ENCODE measurements around the gene NFATC2. TPM values are rescaled to one million over a fixed set of nuclear protein-coding genes. Genes with fewer than 3 reads are reported as not detected.

Gene NFATC2
- polyA plus RNA-seq, 1 donor, result 22.3 TPM

GRCh38 chr20:51426718-51427650 lies 115.5 kb downstream of the NFATC2 start:
- no CpG with 5 or more reads among the region's 19 CpGs for WGBS (ENCODE audit: insufficient coverage, low lambda C conversion rate)
- no peak overlapping the region for H3K4me3 ChIP-seq (ENCODE audit: low read length)
- no peaks in the 10 kb centered on the region for H3K9me3 ChIP-seq (ENCODE audit: control insufficient read depth, low read depth, low read length)
- peaks cover 58% of the 10 kb centered on the region for H3K36me3 ChIP-seq (ENCODE audit: control insufficient read depth, insufficient read depth, low read length)
- no peak overlapping the region for H3K27ac ChIP-seq (ENCODE audit: low read length)
- DNase-seq, result no peak
- H3K4me1 ChIP-seq (ENCODE audit: control insufficient read depth, insufficient read depth, low read length), result peaks cover 7% of the 10 kb centered on the region
- no peaks in the 10 kb centered on the region for H3K27me3 ChIP-seq (ENCODE audit: control insufficient read depth, insufficient read depth, low read length)

- H3K36me3 ChIP-seq (ENCODE audit: control insufficient read depth, insufficient read depth, low read length), result peaks cover 54% of the 10 kb centered on the region
- H3K9me3 ChIP-seq (ENCODE audit: control insufficient read depth, low read depth, low read length), result no peaks in the 10 kb centered on the region
- no peaks in the 10 kb centered on the region for H3K27me3 ChIP-seq (ENCODE audit: control insufficient read depth, insufficient read depth, low read length)
- no CpG with 5 or more reads among the region's 22 CpGs for WGBS (ENCODE audit: insufficient coverage, low lambda C conversion rate)
- H3K4me3 ChIP-seq (ENCODE audit: low read length), result no peak overlapping the region
- no peak for DNase-seq
- peaks cover 7% of the 10 kb centered on the region for H3K4me1 ChIP-seq (ENCODE audit: control insufficient read depth, insufficient read depth, low read length)
- no peak overlapping the region for H3K27ac ChIP-seq (ENCODE audit: low read length)
Measured at GRCh38 chr20:51425347-51426106, 117.0 kb downstream of the NFATC2 start.

- WGBS (ENCODE audit: insufficient coverage, low lambda C conversion rate), result 98% methylated on average over 5 of the region's 15 CpGs
- Histone ChIP-seq H3K9me3 (ENCODE audit: control insufficient read depth, low read depth, low read length) (no peaks in the 10 kb centered on the region), H3K36me3 (ENCODE audit: control insufficient read depth, insufficient read depth, low read length) (peaks cover 50% of the 10 kb centered on the region), H3K4me3 (ENCODE audit: low read length) (no peak overlapping the region), H3K27ac (ENCODE audit: low read length) (no peak overlapping the region), H3K4me1 (ENCODE audit: control insufficient read depth, insufficient read depth, low read length) (peaks cover 7% of the 10 kb centered on the region), H3K27me3 (ENCODE audit: control insufficient read depth, insufficient read depth, low read length) (no peaks in the 10 kb centered on the region)
- DNase-seq, result no peak
Measured at GRCh38 chr20:51424270-51425117, 118.0 kb downstream of the NFATC2 start.

GRCh38 chr20:51423810-51424209 lies 118.7 kb downstream of the NFATC2 start:
- Histone ChIP-seq H3K27me3 (ENCODE audit: control insufficient read depth, insufficient read depth, low read length) (no peaks in the 10 kb centered on the region), H3K27ac (ENCODE audit: low read length) (no peak overlapping the region), H3K36me3 (ENCODE audit: control insufficient read depth, insufficient read depth, low read length) (peaks cover 52% of the 10 kb centered on the region), H3K9me3 (ENCODE audit: control insufficient read depth, low read depth, low read length) (no peaks in the 10 kb centered on the region), H3K4me3 (ENCODE audit: low read length) (no peak overlapping the region), H3K4me1 (ENCODE audit: control insufficient read depth, insufficient read depth, low read length) (peaks cover 7% of the 10 kb centered on the region)
- DNase-seq, result no peak
- no CpG with 5 or more reads among the region's 7 CpGs for WGBS (ENCODE audit: insufficient coverage, low lambda C conversion rate)

GRCh38 chr20:51423290-51423667 lies 119.2 kb downstream of the NFATC2 start:
- no peak for DNase-seq
- Histone ChIP-seq H3K36me3 (ENCODE audit: control insufficient read depth, insufficient read depth, low read length) (peaks cover 53% of the 10 kb centered on the region), H3K27me3 (ENCODE audit: control insufficient read depth, insufficient read depth, low read length) (no peaks in the 10 kb centered on the region), H3K4me1 (ENCODE audit: control insufficient read depth, insufficient read depth, low read length) (peaks cover 7% of the 10 kb centered on the region), H3K27ac (ENCODE audit: low read length) (no peak overlapping the region), H3K4me3 (ENCODE audit: low read length) (no peak overlapping the region), H3K9me3 (ENCODE audit: control insufficient read depth, low read depth, low read length) (no peaks in the 10 kb centered on the region)
- WGBS (ENCODE audit: insufficient coverage, low lambda C conversion rate), result no CpG with 5 or more reads among the region's 1 CpG

GRCh38 chr20:51422514-51423289 lies 119.8 kb downstream of the NFATC2 start:
- no peak for DNase-seq
- Histone ChIP-seq H3K4me3 (ENCODE audit: low read length) (no peak overlapping the region), H3K9me3 (ENCODE audit: control insufficient read depth, low read depth, low read length) (no peaks in the 10 kb centered on the region), H3K36me3 (ENCODE audit: control insufficient read depth, insufficient read depth, low read length) (peaks cover 54% of the 10 kb centered on the region), H3K27ac (ENCODE audit: low read length) (no peak overlapping the region), H3K4me1 (ENCODE audit: control insufficient read depth, insufficient read depth, low read length) (peaks cover 1% of the 10 kb centered on the region), H3K27me3 (ENCODE audit: control insufficient read depth, insufficient read depth, low read length) (no peaks in the 10 kb centered on the region)
- WGBS (ENCODE audit: insufficient coverage, low lambda C conversion rate), result no CpG with 5 or more reads among the region's 4 CpGs

GRCh38 chr20:51420805-51421204 lies 121.7 kb downstream of the NFATC2 start:
- H3K4me1 ChIP-seq (ENCODE audit: control insufficient read depth, insufficient read depth, low read length), result no peaks in the 10 kb centered on the region
- no peak for DNase-seq
- H3K9me3 ChIP-seq (ENCODE audit: control insufficient read depth, low read depth, low read length), result no peaks in the 10 kb centered on the region
- H3K27me3 ChIP-seq (ENCODE audit: control insufficient read depth, insufficient read depth, low read length), result no peaks in the 10 kb centered on the region
- no peak overlapping the region for H3K4me3 ChIP-seq (ENCODE audit: low read length)
- no peak overlapping the region for H3K27ac ChIP-seq (ENCODE audit: low read length)
- WGBS (ENCODE audit: insufficient coverage, low lambda C conversion rate), result no CpG with 5 or more reads among the region's 3 CpGs
- H3K36me3 ChIP-seq (ENCODE audit: control insufficient read depth, insufficient read depth, low read length), result peaks cover 57% of the 10 kb centered on the region

GRCh38 chr20:51420111-51420510 lies 122.4 kb downstream of the NFATC2 start:
- Histone ChIP-seq H3K27ac (ENCODE audit: low read length) (no peak overlapping the region), H3K27me3 (ENCODE audit: control insufficient read depth, insufficient read depth, low read length) (no peaks in the 10 kb centered on the region), H3K4me1 (ENCODE audit: control insufficient read depth, insufficient read depth, low read length) (no peaks in the 10 kb centered on the region), H3K4me3 (ENCODE audit: low read length) (no peak overlapping the region), H3K36me3 (ENCODE audit: control insufficient read depth, insufficient read depth, low read length) (peaks cover 57% of the 10 kb centered on the region), H3K9me3 (ENCODE audit: control insufficient read depth, low read depth, low read length) (no peaks in the 10 kb centered on the region)
- WGBS (ENCODE audit: insufficient coverage, low lambda C conversion rate), result no CpG with 5 or more reads among the region's 1 CpG
- no peak for DNase-seq

GRCh38 chr20:51419646-51420045 lies 122.9 kb downstream of the NFATC2 start:
- no CpG with 5 or more reads among the region's 4 CpGs for WGBS (ENCODE audit: insufficient coverage, low lambda C conversion rate)
- no peak for DNase-seq
- H3K27ac ChIP-seq (ENCODE audit: low read length), result no peak overlapping the region
- peaks cover 52% of the 10 kb centered on the region for H3K36me3 ChIP-seq (ENCODE audit: control insufficient read depth, insufficient read depth, low read length)
- no peaks in the 10 kb centered on the region for H3K4me1 ChIP-seq (ENCODE audit: control insufficient read depth, insufficient read depth, low read length)
- no peak overlapping the region for H3K4me3 ChIP-seq (ENCODE audit: low read length)
- no peaks in the 10 kb centered on the region for H3K9me3 ChIP-seq (ENCODE audit: control insufficient read depth, low read depth, low read length)
- no peaks in the 10 kb centered on the region for H3K27me3 ChIP-seq (ENCODE audit: control insufficient read depth, insufficient read depth, low read length)

All from large intestine (tissue), 3 donors.